ENCODE results near the gene HOXB4.

- no peak for TF ChIP-seq CTCF (IDR thresholded peaks at IDR 0.05; ENCODE audit: low read length)
- TF ChIP-seq EZH2 (optimal IDR thresholded peaks at IDR 0.05; ENCODE audit: low read depth, low read length), result peak; percentile 76
- TF ChIP-seq EZH2phosphoT487 (IDR thresholded peaks at IDR 0.05; ENCODE audit: low read length), result no peak
Measured at GRCh38 chr17:48601539-48602425, 23.6 kb upstream of the HOXB4 start.

All from MM.1S (cell line).